ENCODE results near the gene MLH3.

- TF ChIP-seq CTCF (IDR thresholded peaks at IDR 0.05) (no peak), POLR2A (IDR thresholded peaks at IDR 0.05) (no peak)
These were observed 74.8 kb downstream of the MLH3 start for GRCh38 chr14:74976264-74977113.
